GM18526 (cell line): Measurements from ENCODE around the gene CRACDL.

Source experiments
- POLR2A ChIP-seq: IDR thresholded peaks from 3 replicates; pipeline ENCODE4 v1.6.1; 2011; ENCODE audit not compliant: insufficient read length; ENCODE audit errors: extremely low read depth

CRACDL gene, protein sequence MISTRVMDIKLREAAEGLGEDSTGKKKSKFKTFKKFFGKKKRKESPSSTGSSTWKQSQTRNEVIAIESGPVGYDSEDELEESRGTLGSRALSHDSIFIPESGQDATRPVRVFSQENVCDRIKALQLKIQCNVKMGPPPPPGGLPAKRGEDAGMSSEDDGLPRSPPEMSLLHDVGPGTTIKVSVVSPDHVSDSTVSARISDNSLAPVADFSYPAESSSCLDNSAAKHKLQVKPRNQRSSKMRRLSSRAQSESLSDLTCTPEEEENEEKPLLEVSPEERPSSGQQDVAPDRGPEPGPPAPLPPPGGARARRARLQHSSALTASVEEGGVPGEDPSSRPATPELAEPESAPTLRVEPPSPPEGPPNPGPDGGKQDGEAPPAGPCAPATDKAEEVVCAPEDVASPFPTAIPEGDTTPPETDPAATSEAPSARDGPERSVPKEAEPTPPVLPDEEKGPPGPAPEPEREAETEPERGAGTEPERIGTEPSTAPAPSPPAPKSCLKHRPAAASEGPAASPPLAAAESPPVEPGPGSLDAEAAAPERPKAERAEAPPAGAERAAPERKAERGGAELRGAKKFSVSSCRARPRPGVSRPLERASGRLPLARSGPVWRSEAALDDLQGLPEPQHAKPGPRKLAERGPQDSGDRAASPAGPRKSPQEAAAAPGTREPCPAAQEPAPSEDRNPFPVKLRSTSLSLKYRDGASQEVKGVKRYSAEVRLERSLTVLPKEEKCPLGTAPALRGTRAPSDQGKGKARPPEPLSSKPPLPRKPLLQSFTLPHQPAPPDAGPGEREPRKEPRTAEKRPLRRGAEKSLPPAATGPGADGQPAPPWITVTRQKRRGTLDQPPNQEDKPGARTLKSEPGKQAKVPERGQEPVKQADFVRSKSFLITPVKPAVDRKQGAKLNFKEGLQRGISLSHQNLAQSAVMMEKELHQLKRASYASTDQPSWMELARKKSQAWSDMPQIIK

GRCh38 chr2:98935777-98936352 lies at the start of gene CRACDL:
Gene CRACDL, minus strand, starts transcription at chr2:98936225. Its CDS starts 89,425 bp downstream, at chr2:98846800.
- TF ChIP-seq POLR2A, result no peak

DNA sequence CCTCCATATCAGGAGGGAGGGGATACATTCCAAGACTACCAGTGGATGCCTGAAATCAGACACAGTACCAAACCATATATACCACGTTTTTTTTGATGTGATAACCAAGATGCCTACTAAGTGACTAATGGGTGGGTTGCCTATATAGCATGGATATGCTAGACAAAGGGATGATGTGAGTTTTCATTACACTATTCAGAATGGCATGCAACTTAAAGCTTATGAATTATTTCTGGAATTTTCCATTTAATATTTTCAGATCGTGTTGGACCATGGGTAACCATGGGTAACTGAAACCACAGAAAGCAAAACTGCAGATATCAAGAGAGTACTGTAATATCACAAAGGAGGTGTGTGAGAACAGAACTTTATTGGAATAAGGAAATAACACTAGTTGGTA lies 39.6 kb upstream of the CRACDL start:
- no peak for TF ChIP-seq POLR2A

GRCh38 chr2:98972582-98973167 lies 36.6 kb upstream of the CRACDL start:
- TF ChIP-seq POLR2A, result no peak

DNA sequence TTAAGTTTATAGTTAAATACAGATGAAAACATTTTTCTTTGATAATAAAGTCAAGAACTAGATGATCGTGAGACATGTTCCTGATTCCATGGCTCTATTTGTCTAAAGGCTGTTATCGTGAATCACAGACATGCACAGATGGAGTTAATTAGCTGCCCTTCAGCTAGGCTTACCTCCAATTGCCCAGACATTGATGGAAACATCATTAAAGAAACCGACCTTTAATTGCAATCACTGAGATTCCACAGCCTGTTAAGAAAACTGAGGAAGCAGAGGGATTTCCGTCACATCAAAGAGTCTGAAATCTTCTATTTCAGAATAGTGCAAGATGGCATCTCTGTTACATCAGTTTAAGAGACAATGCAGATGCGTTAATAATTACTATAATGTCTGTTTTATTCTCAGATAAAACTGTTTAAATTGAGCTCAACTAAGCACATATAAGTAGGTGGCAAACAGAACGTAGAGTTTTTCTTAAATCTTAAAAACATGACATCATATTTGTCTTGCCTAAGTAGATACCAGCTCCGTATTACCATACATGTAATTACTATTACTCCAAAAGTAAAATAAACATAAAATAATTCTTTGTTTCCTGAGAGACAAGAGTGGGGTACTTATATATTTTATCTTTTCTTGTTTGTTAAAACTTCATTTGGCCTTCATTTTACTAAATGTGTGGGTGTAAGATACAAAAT lies 23.9 kb upstream of the CRACDL start:
- TF ChIP-seq POLR2A, result no peak

GRCh38 chr2:98952966-98953365 lies 16.9 kb upstream of the CRACDL start:
- TF ChIP-seq POLR2A, result no peak

GRCh38 chr2:98948956-98949739 lies 13.1 kb upstream of the CRACDL start:
- no peak for TF ChIP-seq POLR2A

- no peak for TF ChIP-seq POLR2A
These were observed 11.5 kb upstream of the CRACDL start for GRCh38 chr2:98947554-98947953.

DNA sequence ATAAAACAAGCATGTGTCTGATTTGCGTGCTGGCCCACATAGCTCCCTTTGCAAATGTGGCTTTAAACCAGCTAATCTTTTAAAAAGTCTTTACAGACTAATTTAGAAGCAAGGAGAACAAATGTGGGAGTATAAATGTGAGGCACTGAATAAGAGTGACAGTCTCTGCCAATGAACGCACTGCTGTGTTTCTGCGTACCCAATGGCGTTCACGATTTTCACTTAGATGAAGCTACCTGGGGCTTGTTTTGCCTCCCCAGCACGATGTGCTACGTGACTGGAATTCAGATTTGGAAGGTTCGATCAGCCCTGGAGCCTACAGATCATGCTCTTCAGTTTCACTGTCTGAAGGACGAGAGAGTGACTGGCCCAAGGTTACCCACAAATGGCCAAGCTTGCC lies 10.8 kb upstream of the CRACDL start:
- no peak for TF ChIP-seq POLR2A

DNA sequence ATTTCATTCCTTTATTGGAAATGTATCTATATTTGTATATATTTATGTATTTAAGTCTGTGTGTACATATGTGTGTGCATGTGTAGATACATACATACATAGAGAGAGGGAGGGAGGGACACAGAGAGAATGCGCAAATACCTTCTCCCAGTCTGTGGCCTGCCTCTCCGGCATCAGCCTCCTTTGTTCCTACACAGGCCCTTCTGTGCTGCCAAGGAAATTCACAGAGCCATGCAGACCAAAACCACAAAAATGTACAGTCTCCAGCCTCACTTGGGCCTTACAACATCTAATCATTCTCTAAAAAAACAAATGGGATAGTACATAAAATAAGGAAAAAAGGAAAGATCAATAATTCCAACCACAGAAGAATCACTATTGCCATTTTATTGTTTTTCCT lies 8.8 kb upstream of the CRACDL start:
- no peak for TF ChIP-seq POLR2A

- no peak for TF ChIP-seq POLR2A
These were observed 4.1 kb upstream of the CRACDL start for GRCh38 chr2:98940102-98940501.

- no peak for TF ChIP-seq POLR2A
These were observed 1.9 kb upstream of the CRACDL start for GRCh38 chr2:98937906-98938305.

GRCh38 chr2:98936353-98937351 lies 627 bp upstream of the CRACDL start:
- no peak for TF ChIP-seq POLR2A
